ELF-1 (cell line): Measurements from ENCODE around the gene ATP2A2.
"Not testable (repeated sequence)": the region's sequence is repeated elsewhere in the genome, so short reads cannot be mapped to it uniquely, and the experiment has no call there.

Experiments
- DNase-seq: peaks from one replicate; pipeline ENCODE4 v3.0.0-alpha.2; 2016; ENCODE audit warnings: low read depth, low spot score

The ATP2A2 gene

DNA sequence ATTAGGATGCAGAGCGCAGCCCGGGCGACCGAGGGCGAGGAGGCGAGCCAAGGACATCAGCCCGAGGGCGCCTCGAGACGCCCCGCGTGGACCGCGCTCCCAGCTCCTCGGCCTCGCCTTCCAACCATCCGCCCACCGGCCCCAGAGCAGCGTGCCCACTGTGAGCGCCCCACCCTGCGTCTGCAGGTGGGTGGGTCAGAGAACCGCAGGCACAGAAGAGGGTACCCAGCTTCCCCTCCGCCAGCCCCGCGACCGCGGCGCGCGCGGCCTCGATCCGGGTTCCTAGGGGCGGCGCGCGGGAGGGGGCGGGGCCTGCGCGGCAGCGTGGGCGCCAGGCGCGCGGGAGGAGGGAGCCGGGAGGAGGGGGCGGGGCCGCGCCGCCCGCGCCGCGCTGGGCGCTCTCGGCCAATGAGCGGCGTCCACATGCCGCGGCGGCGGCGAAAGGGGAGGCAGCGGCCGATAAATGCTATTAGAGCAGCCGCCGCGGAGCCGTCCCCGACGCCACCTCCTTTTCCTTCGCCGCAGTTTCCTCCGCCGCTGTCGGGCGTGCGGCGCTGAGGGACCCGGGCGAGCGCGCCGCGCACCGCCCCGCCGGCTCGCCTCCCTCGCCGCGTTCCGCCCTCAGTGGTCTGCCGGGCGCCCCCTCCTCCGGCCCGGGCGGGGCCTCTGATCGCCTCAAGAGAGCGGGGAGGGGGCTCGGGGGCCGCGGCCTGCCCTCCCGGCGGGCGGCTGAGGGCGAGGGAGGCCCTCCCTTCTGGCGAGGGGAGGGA lies at the start of gene ATP2A2:
Gene ATP2A2 (plus strand): TSS at position 469 of the 770 bp plus-strand sequence. CDS start 543 bp downstream, outside the sequence.
- peak; percentile 82 for DNase-seq

DNA sequence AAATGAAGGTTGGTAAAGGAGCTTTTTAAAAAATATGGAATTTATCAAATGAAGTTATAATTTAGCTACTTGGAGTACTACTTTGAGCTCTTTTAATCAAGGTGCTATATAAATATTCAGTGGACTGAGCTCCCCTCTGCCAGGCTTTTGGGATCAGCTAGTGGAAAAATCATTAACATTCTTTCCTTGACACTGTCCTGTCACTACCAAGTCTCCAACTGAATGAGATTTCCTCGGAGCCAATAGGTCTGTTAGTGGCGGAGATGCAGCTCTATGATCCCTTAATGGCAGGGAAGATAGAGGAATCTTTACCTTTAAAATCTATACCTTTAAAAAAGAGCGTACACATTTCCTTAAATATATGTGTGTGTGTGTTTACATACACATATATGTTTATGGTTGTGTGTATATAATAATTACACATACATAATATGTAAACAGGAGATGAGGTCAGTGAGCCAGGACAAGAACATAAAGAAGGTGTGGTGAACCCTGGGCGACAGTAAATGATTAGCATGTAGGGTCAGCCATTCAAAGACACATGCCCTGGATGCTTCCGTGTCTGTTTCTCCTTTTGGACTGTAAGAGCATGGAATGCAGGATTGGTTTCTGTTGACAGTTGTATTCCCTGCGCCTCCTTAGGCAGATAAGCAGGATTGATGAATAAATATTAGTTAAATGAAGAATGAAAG lies 47.7 kb upstream of the ATP2A2 start:
- no peak for DNase-seq

DNA sequence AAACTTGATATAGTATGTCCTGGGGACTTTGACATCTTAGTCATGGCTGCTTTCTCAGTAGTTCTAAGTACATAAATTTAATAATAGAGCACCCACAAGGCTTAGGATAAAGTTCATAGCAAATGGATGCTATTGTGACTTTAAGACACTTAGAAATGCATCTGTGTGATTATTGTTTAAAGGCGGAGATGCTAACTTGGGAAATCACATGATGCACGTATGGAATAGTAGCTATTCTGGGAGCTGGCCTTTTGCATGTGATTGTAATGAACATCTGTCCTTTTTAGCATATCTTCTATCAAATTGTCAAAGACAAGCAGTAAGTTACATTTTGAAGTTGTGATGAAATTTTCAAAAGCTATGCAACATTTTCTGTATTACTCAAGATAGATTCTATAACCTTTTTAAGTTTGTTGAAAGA lies 46.7 kb upstream of the ATP2A2 start:
- no peak for DNase-seq

DNA sequence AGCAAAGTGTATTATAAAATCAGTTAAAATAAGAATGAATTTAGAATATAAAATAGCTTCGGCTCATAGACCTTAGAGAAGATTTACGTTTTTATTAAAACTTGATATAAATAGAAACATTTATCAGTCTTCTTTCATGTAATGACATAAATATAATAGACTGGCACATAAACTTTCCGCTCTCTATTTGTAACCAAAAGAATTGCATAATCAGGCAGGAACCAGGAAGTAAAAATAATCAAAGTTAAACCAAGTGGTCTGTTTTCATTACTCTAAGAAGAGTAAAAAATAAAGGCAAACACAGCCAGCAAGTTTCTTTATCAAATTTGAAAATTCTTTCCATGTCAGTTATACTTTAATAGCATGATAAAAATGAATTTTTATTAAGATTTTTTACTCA lies 46.3 kb upstream of the ATP2A2 start:
- DNase-seq = no peak

DNA sequence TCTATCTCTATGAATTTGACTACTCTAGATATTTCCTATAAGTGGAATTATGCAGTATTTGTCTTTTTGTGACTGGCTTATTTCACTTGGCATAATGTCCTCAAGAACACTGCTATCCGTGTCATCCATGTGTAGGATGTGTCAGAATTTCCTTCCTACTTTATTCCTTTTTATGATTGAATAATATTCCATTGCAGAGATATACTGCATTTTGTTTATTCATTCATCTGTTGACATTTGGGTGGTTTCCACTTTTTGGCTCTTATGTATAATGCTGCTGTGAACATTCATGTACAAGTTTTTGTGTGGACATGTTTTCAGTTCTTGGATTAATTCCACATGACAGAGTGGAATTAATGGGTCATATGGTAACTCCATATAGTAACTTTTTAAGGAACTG lies 45.7 kb upstream of the ATP2A2 start:
- no peak for DNase-seq

DNA sequence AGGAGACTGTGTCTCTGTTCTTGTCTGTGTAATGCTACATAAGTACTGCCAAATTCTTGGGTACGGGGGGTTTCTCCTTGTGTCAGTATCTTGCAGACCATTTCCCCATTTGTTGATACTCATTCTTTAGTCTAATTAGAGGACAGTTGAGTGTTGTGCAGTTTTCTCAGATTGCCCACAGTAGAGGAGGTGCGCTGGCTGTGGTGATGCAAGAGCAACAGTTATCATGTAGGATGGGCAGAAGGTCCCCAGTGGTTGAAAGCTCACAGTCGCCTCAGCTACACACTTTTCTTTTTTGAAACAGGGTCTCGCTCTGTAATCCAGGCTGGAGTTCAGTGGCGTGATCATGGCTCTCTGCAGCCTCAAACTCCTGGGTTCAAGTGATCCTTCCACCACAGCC lies 37.8 kb upstream of the ATP2A2 start:
- no peak for DNase-seq

DNA sequence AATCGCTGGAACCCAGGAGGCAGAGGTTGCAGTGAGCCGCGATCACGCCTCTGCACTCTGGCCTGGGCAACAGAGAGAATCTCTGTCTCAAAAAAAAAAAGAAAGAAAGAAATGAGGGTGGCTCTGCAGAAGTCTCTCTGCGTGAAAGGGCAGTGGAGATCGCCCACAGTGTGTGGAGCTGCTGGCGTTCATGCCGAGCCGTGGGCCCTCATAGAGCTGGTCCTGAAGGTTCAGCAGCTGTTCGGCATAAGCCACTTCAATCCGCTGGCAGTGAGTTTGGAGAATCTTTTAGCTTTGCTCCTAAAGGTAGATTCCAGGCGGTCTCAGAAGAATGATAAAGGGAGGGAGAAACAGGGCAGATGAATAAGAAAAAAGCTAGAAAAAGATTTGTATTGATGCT lies 36.7 kb upstream of the ATP2A2 start:
- peak; percentile 23 for DNase-seq

DNA sequence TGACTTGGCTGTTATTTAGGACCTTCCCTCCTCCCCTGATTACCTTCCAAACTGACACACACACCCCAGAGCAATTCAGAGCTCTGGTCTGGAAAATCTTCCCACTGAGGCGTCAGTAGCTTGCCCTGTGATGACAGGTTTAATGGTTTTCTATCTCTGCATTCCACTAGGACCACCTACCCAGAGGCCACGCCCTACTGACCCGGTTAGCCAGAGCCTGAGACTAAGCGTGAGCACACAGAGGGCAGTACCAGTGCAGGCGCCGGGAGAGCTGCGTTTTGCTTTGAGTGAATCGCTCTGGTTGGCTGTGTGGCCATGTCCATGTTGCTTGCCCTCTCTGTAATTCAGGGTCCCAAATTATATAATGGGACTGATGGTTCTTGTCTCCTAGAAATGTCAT lies 36.2 kb upstream of the ATP2A2 start:
- DNase-seq = peak; percentile 92

DNA sequence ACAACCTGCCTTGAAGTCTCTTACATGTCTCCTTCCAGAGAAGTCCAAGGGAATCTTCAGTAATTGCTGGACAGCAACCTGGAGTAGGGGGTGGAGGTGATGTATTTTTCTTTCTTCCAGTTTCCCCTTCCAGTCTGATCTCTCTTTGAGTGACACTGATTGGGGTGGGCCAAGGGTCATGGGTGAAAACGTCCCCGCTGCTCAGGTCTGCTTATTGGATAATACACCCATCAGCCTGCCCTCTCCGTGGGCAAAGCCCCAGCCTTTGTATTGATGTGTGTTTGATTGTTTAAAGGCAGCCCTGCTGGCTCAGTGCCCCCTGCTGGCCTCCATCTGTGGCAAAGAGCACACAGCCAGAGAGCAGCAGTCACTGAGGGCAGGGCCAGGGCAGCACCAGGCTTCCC lies 35.7 kb upstream of the ATP2A2 start:
- peak; percentile 72 for DNase-seq

DNA sequence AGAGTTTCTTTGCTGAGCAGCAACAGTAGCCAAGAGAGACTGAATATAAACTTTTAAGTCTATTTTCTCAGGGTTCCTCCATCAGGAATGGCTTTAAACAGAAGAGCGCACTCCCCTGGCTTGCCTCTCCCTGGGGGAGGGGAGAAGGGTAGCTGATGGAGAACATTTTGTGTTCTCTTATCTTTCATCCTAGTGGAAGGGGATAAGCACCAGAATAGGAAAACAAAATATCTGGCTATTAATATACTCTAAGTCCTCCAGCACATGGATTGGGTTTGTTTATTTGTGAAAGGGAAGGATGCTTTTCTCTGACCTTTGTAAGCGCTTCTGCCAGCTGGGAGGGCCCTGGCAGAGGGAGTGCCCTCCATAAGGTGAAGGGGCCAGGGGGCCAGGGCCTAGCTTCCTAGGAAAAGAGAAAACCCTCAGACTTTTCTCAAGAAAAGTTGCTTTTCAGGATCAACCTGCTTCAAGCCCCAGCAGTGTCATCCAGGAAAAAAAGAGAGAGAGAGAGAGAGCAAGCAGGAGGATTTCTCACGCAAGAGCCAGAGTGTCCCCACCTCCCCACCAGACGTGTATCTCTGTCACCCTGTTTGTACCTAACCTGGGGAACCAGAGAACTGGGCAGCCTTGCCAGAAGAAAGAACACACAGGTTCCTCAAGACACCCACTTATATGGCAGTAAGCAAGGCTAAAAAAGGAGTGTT lies 34.3 kb upstream of the ATP2A2 start:
- DNase-seq = peak; percentile 23

DNA sequence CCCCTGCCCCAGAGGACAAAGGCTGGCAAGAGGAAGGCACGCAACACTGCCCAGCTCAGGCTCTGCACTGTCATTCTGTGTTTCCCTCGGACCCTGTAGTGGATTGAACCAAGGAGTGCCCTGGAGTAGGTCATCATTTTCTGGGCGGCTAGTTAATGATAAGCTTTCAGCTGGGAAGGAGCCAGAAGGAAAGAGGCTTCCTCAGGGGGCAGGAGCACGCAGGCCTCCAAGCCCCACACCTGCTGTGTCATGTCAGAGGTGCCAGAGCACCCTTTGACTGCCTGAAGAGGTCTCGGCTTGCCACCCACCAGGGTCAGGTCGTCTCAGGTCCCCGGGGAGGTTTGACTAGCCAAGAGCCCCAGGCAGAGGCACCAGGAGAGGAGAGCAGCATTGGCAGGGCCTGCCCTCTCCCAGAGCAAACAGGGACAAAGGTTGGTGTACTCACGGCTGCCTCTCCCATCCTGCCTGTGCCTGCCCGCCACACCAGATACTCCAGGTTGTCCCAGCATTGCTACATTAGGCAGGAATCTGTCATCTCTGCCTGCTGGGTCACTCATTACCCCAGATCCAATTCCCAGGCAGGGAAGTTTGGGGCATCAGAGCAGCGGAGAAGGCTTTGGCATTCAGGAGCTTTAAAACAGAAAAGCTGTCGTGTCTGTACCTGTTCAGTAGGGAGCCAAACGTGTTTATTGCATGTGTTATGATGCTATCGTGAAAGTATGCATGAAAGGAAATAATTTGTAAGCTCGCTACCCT lies 33.5 kb upstream of the ATP2A2 start:
- no peak for DNase-seq

DNA sequence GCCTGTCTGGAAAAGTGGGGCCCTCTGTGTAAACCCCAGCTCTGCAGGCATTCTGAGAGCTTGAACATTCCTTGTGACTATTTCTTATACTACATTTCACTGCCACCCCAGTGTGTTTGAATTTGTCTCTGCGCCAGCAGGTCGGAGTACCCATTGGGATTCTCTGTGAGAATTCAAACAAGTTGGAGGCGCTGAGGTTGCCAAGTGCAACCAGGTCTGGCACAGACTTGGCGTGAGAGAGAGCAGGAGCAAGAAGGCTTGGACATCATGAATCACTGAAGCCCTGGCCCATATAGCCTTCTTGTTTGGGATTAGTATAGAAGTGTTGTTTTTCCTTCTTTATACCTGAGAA lies 33.0 kb upstream of the ATP2A2 start:
- DNase-seq = no peak

DNA sequence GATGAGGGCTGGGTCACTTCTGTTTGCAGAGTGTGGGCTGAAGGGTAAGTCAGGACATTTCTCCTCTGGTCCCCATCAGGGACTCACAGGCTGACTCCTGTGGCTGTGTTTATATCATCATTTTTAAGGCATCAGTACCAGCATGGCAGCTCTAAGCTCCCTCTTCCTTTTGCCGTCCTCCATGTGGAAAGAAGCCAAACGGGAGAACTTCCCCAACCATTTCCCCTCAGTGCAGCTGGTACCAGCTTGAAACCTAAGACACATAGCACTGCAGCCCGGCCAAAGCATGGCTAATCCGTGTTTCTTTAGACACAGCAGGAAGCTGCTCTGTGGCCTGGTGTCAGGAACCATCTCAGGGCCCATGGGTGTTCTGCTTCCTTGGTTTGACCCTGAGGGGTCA lies 31.9 kb upstream of the ATP2A2 start:
- DNase-seq = no peak

DNA sequence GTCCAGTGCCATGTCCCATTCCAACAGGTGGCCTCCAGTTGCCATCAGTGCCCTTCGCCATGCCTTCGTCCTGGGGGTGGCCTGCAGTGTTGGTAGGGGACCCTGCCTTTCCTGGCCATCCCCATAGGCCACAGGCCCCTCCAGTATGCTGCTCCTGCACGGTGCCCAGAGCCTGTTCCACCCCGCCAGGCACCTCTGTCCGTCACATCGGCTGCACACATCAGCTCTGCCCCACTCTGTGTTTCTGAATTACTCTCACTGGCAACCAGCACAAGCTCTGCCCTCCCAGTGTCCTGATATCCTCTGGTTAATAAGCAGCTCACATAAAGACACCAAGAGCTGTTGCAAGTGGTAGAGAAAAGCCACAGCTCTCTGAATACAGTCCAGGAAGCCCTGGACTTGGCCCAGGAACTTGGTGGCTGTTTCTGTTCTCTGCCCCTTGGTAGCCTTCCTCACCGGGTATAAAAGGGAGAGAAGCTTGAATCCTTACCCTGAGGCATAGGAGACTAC lies 31.3 kb upstream of the ATP2A2 start:
- no peak for DNase-seq

DNA sequence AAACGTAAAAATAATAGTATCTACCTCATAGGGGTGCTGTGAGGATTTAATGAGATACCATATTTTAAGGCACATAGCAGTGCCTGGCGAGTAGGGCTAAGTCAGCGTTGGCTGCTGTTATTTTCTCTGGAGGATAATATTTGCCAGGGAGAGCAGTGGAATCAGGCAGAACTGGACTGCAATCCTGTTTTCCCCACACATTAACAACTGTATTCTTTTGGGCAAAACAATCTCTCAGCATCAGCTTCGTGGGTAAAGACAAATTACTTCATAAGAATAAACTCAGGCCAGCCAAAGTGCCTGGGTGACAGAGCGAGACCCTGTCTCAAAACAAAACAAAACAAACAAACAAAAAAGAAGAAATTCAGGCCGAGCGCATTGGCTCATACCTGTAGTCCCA lies 29.7 kb upstream of the ATP2A2 start:
- no peak for DNase-seq

DNA sequence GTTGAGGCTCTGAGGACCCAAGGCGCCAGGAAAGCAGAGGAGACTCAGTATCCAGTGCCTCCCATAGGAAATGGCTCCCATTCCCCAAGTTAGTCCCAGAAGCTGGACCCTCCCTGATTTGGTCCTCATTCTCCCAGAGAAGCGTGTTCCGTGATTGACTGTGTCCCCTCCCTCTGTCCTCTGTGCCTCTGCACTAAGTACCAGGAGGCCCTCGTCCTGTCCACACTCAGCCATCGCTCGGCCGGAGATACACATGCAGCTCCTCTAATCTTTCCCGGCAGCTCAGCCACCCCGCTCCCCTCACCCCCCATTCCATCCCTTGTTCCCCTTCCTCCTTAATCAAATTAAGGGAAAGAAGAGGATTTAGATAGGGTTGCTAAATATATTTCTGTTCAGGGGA lies 28.3 kb upstream of the ATP2A2 start:
- no peak for DNase-seq

DNA sequence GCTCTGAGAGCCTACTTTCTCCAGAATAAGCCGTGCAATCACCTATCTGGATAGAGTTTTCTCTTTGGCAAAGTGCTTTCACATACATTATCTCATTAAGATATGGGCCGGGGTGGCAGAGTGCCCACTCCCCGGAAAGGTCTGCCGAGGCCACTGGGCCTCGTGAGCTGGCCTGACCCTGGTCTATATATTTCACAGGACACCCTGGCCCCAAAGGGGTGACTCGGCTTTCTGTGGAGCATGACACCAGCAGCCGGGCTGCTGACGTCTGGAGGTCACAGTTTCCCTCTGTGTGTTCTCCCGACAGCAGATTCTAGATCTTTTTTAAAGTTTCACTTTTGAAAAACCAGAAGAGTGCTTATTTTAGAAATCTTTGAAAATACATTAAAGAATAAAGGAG lies 27.9 kb upstream of the ATP2A2 start:
- no peak for DNase-seq

DNA sequence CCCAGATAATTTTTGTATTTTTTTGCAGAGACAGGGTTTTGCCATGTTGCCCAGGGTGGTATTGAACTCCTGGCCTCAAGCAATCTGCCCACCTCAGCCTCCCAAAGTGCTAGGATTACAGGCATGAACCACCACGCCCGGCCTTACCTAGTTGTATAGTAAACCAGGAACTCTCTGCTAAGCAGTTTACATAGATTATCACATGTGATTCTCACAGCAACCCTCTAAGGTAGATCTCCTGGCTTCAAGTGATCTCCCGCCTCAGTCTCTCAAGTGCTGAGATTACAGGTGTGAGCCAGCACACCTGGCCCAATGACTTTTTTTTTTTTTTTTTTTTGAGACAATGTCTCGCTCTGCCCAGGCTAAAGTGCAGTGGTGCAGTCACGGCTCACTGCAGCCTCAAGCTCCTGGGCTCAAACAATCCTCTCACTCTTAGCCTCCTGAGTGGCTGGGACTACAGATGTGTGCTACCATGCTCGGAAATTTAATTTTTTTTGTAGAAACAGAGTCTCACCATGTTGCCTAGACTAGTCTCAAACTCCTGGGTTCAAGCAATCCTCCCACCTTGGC lies 26.0 kb upstream of the ATP2A2 start:
- no peak for DNase-seq

DNA sequence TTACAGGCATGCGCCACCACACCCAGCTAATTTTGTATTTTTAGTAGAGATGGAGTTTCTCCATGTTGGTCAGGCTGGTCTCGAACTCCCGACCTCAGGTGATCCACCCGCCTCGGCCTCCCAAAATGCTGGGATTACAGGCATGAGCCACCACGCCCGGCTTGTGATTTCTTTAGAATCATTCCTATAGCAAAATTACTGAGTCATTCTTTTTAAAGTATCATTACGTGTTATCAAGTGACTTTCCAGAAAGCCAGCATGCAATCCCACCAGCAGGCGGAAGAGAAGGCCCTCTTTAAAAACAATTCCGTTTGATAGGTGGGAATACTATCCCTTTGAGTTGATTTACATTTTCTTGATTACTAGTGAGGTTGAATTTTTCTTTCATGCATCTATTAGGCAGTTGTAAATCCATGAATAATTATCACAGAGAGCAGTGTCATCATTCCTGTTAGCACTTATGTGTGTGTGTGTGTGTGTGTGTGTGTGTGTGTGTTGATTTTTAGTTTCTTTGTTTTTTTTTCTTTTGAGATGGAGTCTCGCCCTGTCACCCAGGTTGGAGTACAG lies 25.1 kb upstream of the ATP2A2 start:
- DNase-seq = not testable (repeated sequence)

DNA sequence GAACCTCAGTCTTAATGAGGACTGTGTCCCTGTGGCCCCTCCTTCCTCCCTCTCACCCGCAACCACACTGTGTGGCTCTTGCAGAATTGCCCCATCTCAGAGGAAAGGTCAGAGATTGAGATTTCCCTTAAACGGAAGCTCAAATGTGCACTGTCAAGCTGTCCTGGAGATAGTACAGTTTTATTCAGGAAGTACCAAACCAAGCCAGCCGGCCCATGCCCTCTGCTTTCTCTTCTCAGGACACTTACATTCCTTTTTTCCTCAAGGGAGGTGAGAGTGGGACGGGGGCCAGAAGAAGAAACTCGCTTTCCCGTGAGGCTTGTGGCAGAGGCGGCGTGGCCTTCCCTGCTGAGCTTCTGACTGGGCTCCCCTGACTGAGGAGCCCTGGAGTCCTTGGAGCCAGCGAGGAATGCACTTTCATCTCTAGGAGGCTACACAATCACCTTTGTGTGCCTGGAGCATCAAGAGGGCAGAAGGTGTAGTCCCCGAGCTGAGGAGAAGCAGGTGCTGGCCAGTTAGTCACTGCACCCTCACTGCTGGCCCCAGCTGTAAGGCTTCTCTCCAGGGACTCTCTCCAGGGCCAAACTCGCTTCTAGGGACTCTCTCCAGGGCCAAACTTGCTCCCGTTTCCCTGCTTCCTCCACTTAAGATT lies 24.1 kb upstream of the ATP2A2 start:
- peak; percentile 59 for DNase-seq

DNA sequence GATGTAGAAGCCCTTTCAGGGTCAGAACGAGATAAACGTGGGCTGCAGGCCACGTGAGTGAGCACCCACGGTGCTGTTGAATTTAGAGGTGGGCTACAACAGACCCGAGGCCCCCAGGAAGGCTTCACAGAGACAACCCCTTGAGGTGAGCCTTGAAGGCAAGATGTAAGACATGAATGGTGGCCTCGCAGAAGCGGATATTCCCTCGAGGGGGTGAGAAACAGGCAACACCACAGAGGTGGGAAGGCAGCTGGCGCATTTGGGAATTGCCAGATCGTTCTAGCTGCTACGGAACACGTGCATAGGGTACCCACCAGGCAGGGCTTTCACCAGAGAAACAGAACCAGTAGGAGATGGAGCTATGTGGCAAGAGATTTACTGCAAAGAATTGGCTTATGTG lies 22.6 kb upstream of the ATP2A2 start:
- DNase-seq = no peak
